HL-60 (cell line): ENCODE data around the gene NTRK2.

Source experiments
- DNase-seq, 2 experiments: peaks; one replicate each; pipeline ENCODE4 v3.0.0-alpha.2; 2010 to 2020; ENCODE audit warnings: low read depth in 1 of 2, low spot score in 1 of 2
- H3K27ac ChIP-seq: fragments of 250-450 bp; sonication (Bioruptor Pico); replicated peaks from 2 replicates; pipeline ENCODE4 v1.5.1; 2020; ENCODE audit warnings: mild to moderate bottlenecking, moderate library complexity
- H3K27me3 ChIP-seq: fragments of 250-450 bp; sonication (Bioruptor Pico); 2 replicates; pipeline ENCODE4 v1.5.1; 2021; ENCODE audit warnings: mild to moderate bottlenecking, moderate library complexity; ENCODE audit not compliant: insufficient read depth, poor library complexity, severe bottlenecking
- H3K4me3 ChIP-seq: replicated peaks from 2 replicates; pipeline ENCODE4 v1.5.1; 2011; ENCODE audit warnings: mild to moderate bottlenecking, control low read depth, low read length; ENCODE audit not compliant: insufficient read depth
- GABPA ChIP-seq: IDR thresholded peaks from 2 replicates; pipeline ENCODE4 v1.6.1; 2012; ENCODE audit warnings: low read depth
- POLR2AphosphoS5 ChIP-seq: IDR thresholded peaks from 2 replicates; pipeline ENCODE4 v1.6.1; 2012; ENCODE audit warnings: low read depth
- REST ChIP-seq: IDR thresholded peaks from 2 replicates; pipeline ENCODE4 v1.6.1; 2012; ENCODE audit warnings: low read depth; ENCODE audit not compliant: insufficient replicate concordance
- SPI1 ChIP-seq: IDR thresholded peaks from 2 replicates; pipeline ENCODE4 v1.6.1; 2012; ENCODE audit warnings: low read depth, mild to moderate bottlenecking, borderline replicate concordance
- TF ChIP-seq, protein P1 (sequence below): IDR thresholded peaks from one replicate; pipeline ENCODE4 v1.5.1; 2011; ENCODE audit warnings: low read length, control low read depth, inconsistent platforms; ENCODE audit not compliant: insufficient read depth

The NTRK2 gene

GRCh38 chr9:84999788-85000187, 330.3 kb downstream of the NTRK2 start:
- DNase-seq = no peak
- no peak for TF ChIP-seq SPI1
- no peak for TF ChIP-seq GABPA
- no peak for TF ChIP-seq REST
- TF ChIP-seq, protein P1, sequence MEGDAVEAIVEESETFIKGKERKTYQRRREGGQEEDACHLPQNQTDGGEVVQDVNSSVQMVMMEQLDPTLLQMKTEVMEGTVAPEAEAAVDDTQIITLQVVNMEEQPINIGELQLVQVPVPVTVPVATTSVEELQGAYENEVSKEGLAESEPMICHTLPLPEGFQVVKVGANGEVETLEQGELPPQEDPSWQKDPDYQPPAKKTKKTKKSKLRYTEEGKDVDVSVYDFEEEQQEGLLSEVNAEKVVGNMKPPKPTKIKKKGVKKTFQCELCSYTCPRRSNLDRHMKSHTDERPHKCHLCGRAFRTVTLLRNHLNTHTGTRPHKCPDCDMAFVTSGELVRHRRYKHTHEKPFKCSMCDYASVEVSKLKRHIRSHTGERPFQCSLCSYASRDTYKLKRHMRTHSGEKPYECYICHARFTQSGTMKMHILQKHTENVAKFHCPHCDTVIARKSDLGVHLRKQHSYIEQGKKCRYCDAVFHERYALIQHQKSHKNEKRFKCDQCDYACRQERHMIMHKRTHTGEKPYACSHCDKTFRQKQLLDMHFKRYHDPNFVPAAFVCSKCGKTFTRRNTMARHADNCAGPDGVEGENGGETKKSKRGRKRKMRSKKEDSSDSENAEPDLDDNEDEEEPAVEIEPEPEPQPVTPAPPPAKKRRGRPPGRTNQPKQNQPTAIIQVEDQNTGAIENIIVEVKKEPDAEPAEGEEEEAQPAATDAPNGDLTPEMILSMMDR = no peak
- TF ChIP-seq POLR2AphosphoS5 = no peak
- H3K4me3 ChIP-seq = no peak overlapping the region
- H3K27me3 ChIP-seq = no peaks in the 10 kb centered on the region
- no peak overlapping the region for H3K27ac ChIP-seq

GRCh38 chr9:85001925-85002324, 332.4 kb downstream of the NTRK2 start:
- Histone ChIP-seq H3K27me3 (no peaks in the 10 kb centered on the region), H3K4me3 (no peak overlapping the region), H3K27ac (no peak overlapping the region)
- TF ChIP-seq REST = no peak
- no peak for TF ChIP-seq POLR2AphosphoS5
- TF ChIP-seq, protein P1 = no peak
- no peak for TF ChIP-seq GABPA
- no peak for TF ChIP-seq SPI1
- no peak for DNase-seq

DNA sequence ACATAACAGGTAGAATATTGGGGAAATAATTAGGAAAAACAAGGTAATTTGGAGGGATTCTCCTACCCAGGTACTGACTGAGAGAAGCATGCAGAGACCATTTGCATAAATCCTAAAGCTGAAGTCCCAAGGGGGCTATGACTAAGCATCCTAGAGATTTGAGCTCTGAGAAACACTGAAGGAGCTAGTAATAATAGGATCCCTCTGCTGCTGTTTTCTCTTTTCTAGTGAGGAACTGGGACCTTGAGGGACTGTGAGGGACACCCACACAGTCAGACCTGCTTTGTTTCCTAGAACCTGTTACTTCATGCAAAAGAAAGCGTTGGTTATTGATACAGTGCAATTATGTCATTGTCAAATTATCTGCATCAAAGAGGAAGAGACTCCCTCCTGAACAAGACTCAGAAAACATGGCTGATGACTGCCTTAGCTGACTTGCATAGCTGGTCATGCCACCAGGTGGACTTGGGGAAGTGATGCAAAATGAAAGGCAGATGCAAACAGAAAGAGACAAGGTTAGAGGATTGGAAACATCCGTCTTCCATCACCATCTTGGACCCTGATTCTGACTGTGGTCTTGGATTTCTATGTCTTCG, 335.4 kb downstream of the NTRK2 start:
- Histone ChIP-seq H3K4me3 (no peak overlapping the region), H3K27me3 (no peaks in the 10 kb centered on the region), H3K27ac (no peak overlapping the region)
- no peak for DNase-seq
- TF ChIP-seq, protein P1 = no peak
- TF ChIP-seq POLR2AphosphoS5 = no peak
- TF ChIP-seq SPI1 = no peak
- no peak for TF ChIP-seq GABPA
- TF ChIP-seq REST = no peak
